Psoas muscle (tissue), 8 donors: Measurements from ENCODE around the gene MRPL51. TPM values are rescaled to one million over a fixed set of nuclear protein-coding genes. Genes with fewer than 3 reads are reported as not detected.
A peak's percentile ranks its signal among the peaks of the same experiment; 100 is the strongest.

Experiments
- ATAC-seq, 4 donors: fragments of 200-7000 bp; cut with Tn5 transposase; one replicate each; pipeline ENCODE4 v1.9.1; 2020; ENCODE audit warnings: moderate library complexity in 3 of 4, mild to moderate bottlenecking in 2 of 4
- DNase-seq, 2 donors: peaks; one replicate each; pipeline ENCODE4 v3.0.0-alpha.2; 2020
- H3K27ac ChIP-seq: fragments of 200-600 bp; one replicate; pipeline ENCODE4 v1.8.0; 2022
- H3K27me3 ChIP-seq, 3 donors: fragments of 200-600 bp in 1 of 3; one replicate each; pipeline versions ENCODE4 v1.6.1 to v1.8.0; 2013 to 2022; ENCODE audit warnings: low read length in 2 of 3, mild to moderate bottlenecking in 2 of 3, moderate library complexity in 1 of 3; ENCODE audit not compliant: insufficient read depth in 3 of 3
- H3K36me3 ChIP-seq, 2 donors: fragments of 200-600 bp in 1 of 2; one replicate each; pipeline versions ENCODE4 v1.6.1 to v1.8.0; 2013 to 2022; ENCODE audit warnings: low read depth in 1 of 2, mild to moderate bottlenecking in 1 of 2, moderate library complexity in 1 of 2; ENCODE audit not compliant: insufficient read depth in 1 of 2
- H3K4me1 ChIP-seq: fragments of 200-600 bp; one replicate; pipeline ENCODE4 v1.8.0; 2022
- H3K4me3 ChIP-seq: fragments of 200-600 bp; one replicate; pipeline ENCODE4 v1.8.0; 2022; ENCODE audit warnings: mild to moderate bottlenecking
- H3K9me3 ChIP-seq: fragments of 200-600 bp; one replicate; pipeline ENCODE4 v1.8.0; 2022
- CTCF ChIP-seq: fragments of 200-600 bp; IDR thresholded peaks from one replicate; pipeline ENCODE4 v1.8.0; 2022; ENCODE audit warnings: antibody characterized with exemption
- WGBS, 3 donors: extraction: QIAGEN DNeasy Blood & Tissue Kit; methylation state at CpG; one replicate each; pipeline versions ENCODE4 v1.1.6 to v1.1.7; 2013; 5-methylcytosine and 5-hydroxymethylcytosine counted together
- intact Hi-C, 2 donors: fragments of 100-400 bp; cut with DNase I; formaldehyde crosslinking; loops; one replicate each; pipeline versions ENCODE4 v1.11.0 to v1.14.2; 2022
- polyA plus RNA-seq, 3 donors: library from polyadenylated mRNA; stranded (reverse); fragments of 200-250 nt; gene quantifications; one replicate each; pipeline ENCODE4 v1.2.3, GENCODE V29; 2013
- total RNA-seq, 4 donors: library from RNA; stranded (reverse); fragmentation: NEBNext Ultra II Directional in 2 of 4; extraction: Animal tissue kit (Norgen Biotek cat#: 25700) in 2 of 4; gene quantifications; one replicate each; pipeline versions ENCODE4 v1.2.1 to v1.2.4, GENCODE V29; 2021 to 2023
- donor health status: healthy with polysubstance abuse.
- donor health status: DM: no; HTN: no; CAD: no; lungs with moderate emphysema.
- donor health status: Bipolar disorder and iron deficiency.
- donor health status: healthy.
- donor health status: DM: yes; HTN: yes; CAD: no.
- donor health status: DM: no; HTN: no; CAD: no.
- donor health status: DM: no; HTN: no; CAD: no.
- donor health status: DM: yes; HTN: yes; CAD: no.

The MRPL51 gene
- total and polyA plus RNA-seq, 7 donors: 153 to 250 (median 203) TPM

DNA sequence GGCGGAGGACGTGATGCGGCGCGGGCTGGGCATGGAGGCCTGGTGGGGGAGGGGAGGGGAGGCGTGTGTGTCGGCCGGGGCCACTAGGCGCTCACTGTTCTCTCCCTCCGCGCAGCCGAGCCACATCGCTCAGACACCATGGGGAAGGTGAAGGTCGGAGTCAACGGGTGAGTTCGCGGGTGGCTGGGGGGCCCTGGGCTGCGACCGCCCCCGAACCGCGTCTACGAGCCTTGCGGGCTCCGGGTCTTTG, 41.6 kb upstream of the MRPL51 start:
- Histone ChIP-seq H3K27me3 (no peaks in the 10 kb centered on the region), H3K27ac (peak overlapping the region; percentile 97), H3K36me3 (peaks cover 0 to 64% of the 10 kb centered on the region in 2 donors), H3K9me3 (no peaks in the 10 kb centered on the region), H3K4me3 (peak overlapping the region; percentile 86), H3K4me1 (peaks cover 49% of the 10 kb centered on the region)
- peak; percentile 30 to 58 (median 46) for ATAC-seq
- intact Hi-C loops: loop anchor here in 1 of 2 donors (2.0 to 5.0 kb wide), 2 partner anchors 16 to 42 kb away; partner anchors contain the start of genes MRPL51 and NCAPD2
- no peak for TF ChIP-seq CTCF
- DNase-seq: peak in 1 of 2 donors; percentile 83
- WGBS, 3 donors: 0 to 1% (median 0%) methylated on average over 6 to 25 of the region's 25 CpGs

- 0 to 1% (median 0%) methylated on average over 54 to 62 of the region's 62 CpGs for WGBS, 3 donors
- no peak for TF ChIP-seq CTCF
- ATAC-seq: peak; percentile 68 to 76 (median 70)
Observed at GRCh38 chr12:6533923-6534694, 41.0 kb upstream of the MRPL51 start, which contains the start of gene GAPDH. GAPDH (plus strand) TSS chr12:6534517; CDS start chr12:6534833, 316 bp downstream.

DNA sequence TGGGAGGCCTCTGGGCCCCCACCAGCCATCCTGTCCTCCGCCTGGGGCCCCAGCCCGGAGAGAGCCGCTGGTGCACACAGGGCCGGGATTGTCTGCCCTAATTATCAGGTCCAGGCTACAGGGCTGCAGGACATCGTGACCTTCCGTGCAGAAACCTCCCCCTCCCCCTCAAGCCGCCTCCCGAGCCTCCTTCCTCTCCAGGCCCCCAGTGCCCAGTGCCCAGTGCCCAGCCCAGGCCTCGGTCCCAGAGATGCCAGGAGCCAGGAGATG, 40.5 kb upstream of the MRPL51 start:
- DNase-seq: no peak
- WGBS, 3 donors: 0% methylated on average over 9 of the region's 9 CpGs
- no peak for TF ChIP-seq CTCF

More at GRCh38 chr12:6533923-6534694, 41.0 kb upstream of the MRPL51 start, which contains the start of gene GAPDH:
- Histone ChIP-seq H3K27me3 (no peaks in the 10 kb centered on the region), H3K36me3 (peaks cover 0 to 65% of the 10 kb centered on the region in 2 donors), H3K27ac (peak within 1 kb of the TSS; percentile 97), H3K4me1 (peaks cover 47% of the 10 kb centered on the region), H3K4me3 (peak within 1 kb of the TSS; percentile 86), H3K9me3 (no peaks in the 10 kb centered on the region)
- DNase-seq: peak; percentile 92 to 95
- intact Hi-C loops: loop anchor here in 1 of 2 donors (2.0 to 5.0 kb wide), 2 partner anchors 17 to 42 kb away; partner anchors contain the start of genes MRPL51 and NCAPD2

DNA sequence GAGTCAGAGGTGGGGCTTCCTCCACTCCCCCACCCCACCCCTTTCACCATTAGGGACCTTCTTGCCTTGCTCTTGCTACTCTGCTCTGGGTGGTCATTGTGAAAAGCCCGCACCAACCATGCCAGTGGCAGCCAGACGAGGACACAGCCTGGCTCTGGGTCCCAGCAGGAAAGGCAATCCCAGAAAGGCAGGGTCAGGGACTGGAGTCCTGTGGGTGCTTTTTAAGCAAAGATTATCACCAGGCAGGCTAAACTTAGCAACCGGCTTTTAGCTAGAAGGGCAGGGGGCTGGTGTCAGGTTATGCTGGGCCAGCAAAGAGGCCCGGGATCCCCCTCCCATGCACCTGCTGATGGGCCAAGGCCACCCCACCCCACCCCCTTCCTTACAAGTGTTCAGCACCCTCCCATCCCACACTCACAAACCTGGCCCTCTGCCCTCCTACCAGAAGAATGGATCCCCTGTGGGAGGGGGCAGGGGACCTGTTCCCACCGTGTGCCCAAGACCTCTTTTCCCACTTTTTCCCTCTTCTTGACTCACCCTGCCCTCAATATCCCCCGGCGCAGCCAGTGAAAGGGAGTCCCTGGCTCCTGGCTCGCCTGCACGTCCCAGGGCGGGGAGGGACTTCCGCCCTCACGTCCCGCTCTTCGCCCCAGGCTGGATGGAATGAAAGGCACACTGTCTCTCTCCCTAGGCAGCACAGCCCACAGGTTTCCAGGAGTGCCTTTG, 40.0 kb upstream of the MRPL51 start:
- Histone ChIP-seq H3K4me3 (peak overlapping the region; percentile 86), H3K36me3 (peaks cover 0 to 65% of the 10 kb centered on the region in 2 donors), H3K4me1 (peaks cover 42% of the 10 kb centered on the region), H3K9me3 (no peaks in the 10 kb centered on the region), H3K27ac (peak overlapping the region; percentile 97), H3K27me3 (no peaks in the 10 kb centered on the region)
- ATAC-seq (peak; percentile 27 to 55 (median 33)), DNase-seq (peak; percentile 69 to 81)
- 0 to 1% (median 1%) methylated on average over 10 to 14 of the region's 14 CpGs for WGBS, 3 donors
- TF ChIP-seq CTCF: no peak
- intact Hi-C loops: loop anchor here in 1 of 2 donors (5.0 kb wide), 1 partner anchor 41 kb away; the partner anchor contains the start of genes MRPL51 and NCAPD2

More for the DNA sequence above, 40.5 kb upstream of the MRPL51 start:
- peak overlapping the region; percentile 86 for H3K4me3 ChIP-seq
- ATAC-seq: peak in 2 of 4 donors; percentile 22 to 28
- no peaks in the 10 kb centered on the region for H3K27me3 ChIP-seq
- peaks cover 47% of the 10 kb centered on the region for H3K4me1 ChIP-seq
- H3K36me3 ChIP-seq: peaks cover 0 to 65% of the 10 kb centered on the region in 2 donors
- peak overlapping the region; percentile 97 for H3K27ac ChIP-seq
- H3K9me3 ChIP-seq: no peaks in the 10 kb centered on the region
- intact Hi-C loops: loop anchor here in 1 of 2 donors (5.0 kb wide), 1 partner anchor 41 kb away; the partner anchor contains the start of genes MRPL51 and NCAPD2
